Loucy (cell line): ENCODE measurements around the gene CMTR1.

ENCODE experiments used
- H2AFZ ChIP-seq: fragments of 200-600 bp; sonication (generic); 2 replicates; pipeline ENCODE4 v1.6.0; 2016; ENCODE audit warnings: antibody characterized with exemption, mild to moderate bottlenecking, low read length, moderate library complexity
- H3F3A ChIP-seq: fragments of 200-600 bp; 2 replicates; pipeline ENCODE4 v1.6.0; 2016; ENCODE audit warnings: antibody characterized with exemption, low read depth, mild to moderate bottlenecking
- H3K27me3 ChIP-seq: fragments of 200-600 bp; sonication (generic); 2 replicates; pipeline ENCODE4 v1.6.1; 2014; ENCODE audit warnings: low read length, mild to moderate bottlenecking; ENCODE audit not compliant: insufficient read depth, poor library complexity, severe bottlenecking
- H3K36me3 ChIP-seq: fragments of 200-600 bp; sonication (generic); 2 replicates; pipeline ENCODE4 v1.6.1; 2016; ENCODE audit warnings: low read length; ENCODE audit not compliant: insufficient read depth
- H3K4me1 ChIP-seq: fragments of 200-600 bp; sonication (generic); 2 replicates; pipeline ENCODE4 v1.5.1; 2014; ENCODE audit warnings: low read length, mild to moderate bottlenecking; ENCODE audit not compliant: insufficient read depth, poor library complexity, severe bottlenecking
- H3K4me2 ChIP-seq: fragments of 200-600 bp; sonication (generic); 2 replicates; pipeline ENCODE4 v1.6.0; 2014; ENCODE audit warnings: antibody characterized with exemption, low read length, low read depth, mild to moderate bottlenecking; ENCODE audit not compliant: poor library complexity, severe bottlenecking
- H3K4me3 ChIP-seq: fragments of 200-600 bp; sonication (generic); 2 replicates; pipeline ENCODE4 v1.5.1; 2014; ENCODE audit warnings: low read length, mild to moderate bottlenecking, mixed read lengths; ENCODE audit not compliant: poor library complexity, severe bottlenecking
- H3K79me2 ChIP-seq: fragments of 200-600 bp; sonication (generic); 2 replicates; pipeline ENCODE4 v1.6.1; 2014; ENCODE audit warnings: low read length; ENCODE audit not compliant: insufficient read depth
- H3K9ac ChIP-seq: fragments of 200-600 bp; sonication (generic); 2 replicates; pipeline ENCODE4 v1.6.0; 2014; ENCODE audit warnings: mild to moderate bottlenecking, low read depth, low read length, moderate library complexity; ENCODE audit not compliant: poor library complexity, severe bottlenecking
- H3K9me2 ChIP-seq: fragments of 200-600 bp; sonication (generic); replicated peaks from 2 replicates; pipeline ENCODE4 v1.6.1; 2016; ENCODE audit warnings: low read depth, low read length, mixed read lengths
- H3K9me3 ChIP-seq: fragments of 200-600 bp; sonication (generic); 2 replicates; pipeline ENCODE4 v1.6.1; 2014; ENCODE audit warnings: mild to moderate bottlenecking, antibody characterized with exemption, low read length, low read depth; ENCODE audit not compliant: insufficient read depth
- H4K20me1 ChIP-seq: fragments of 200-600 bp; sonication (generic); 2 replicates; pipeline ENCODE4 v1.6.0; 2014; ENCODE audit warnings: antibody characterized with exemption, low read length, mild to moderate bottlenecking; ENCODE audit not compliant: insufficient read depth, poor library complexity, severe bottlenecking
- EZH2phosphoT487 ChIP-seq: fragments of 200-600 bp; IDR thresholded peaks from 2 replicates; pipeline ENCODE4 v1.6.1; 2018; ENCODE audit warnings: antibody characterized with exemption, mild to moderate bottlenecking, moderate library complexity, borderline replicate concordance
- TF ChIP-seq, protein P1 (sequence below): fragments of 200-600 bp; sonication (generic); conservative IDR thresholded peaks from 2 replicates; pipeline ENCODE4 v1.5.1; 2014; ENCODE audit warnings: mild to moderate bottlenecking, antibody characterized with exemption, low read length

CMTR1 gene

DNA sequence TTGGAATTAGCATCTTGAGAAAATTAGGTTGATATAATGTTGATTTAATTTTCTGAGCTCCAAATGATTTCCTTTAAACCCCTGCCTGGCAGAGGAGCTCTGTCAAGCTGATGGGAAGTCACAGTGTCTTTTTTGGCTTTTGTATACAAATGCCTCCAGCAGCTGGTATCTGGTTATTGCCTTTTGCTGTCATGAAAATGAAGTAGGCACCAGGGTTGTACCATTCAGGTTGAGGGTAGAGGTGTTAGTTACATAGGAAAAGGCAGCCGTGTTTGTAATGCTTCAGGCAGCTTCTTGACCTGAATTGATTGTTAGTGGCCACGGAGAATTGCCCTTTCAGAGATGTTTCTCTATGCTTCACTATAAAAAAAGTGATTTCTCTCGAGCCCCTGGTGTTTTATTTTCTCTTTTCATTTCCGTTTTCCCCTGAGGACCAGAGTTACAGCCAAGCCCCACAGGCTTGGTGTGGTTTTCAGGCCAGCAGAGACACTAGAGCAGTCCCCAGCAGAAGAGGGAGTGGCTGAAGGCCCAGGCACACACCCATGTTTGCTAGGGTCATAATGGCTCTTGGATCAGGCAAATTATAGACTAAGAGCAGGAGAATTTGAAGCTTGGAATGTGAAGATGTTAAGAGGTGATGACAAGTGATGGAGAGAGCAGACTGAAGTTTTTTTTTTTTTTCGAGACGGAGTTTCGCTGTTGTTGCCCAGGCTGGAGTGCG, 21.6 kb downstream of the CMTR1 start:
- peaks cover 86% of the 10 kb centered on the region for H3K36me3 ChIP-seq
- H3K4me2 ChIP-seq, result no peak overlapping the region
- H3K9me2 ChIP-seq, result no peaks in the 10 kb centered on the region
- H3K27me3 ChIP-seq, result no peaks in the 10 kb centered on the region
- H3K4me3 ChIP-seq, result no peak overlapping the region
- no peaks in the 10 kb centered on the region for H3K4me1 ChIP-seq
- no peak overlapping the region for H3K9ac ChIP-seq
- no peaks in the 10 kb centered on the region for H3F3A ChIP-seq
- no peak overlapping the region for H2AFZ ChIP-seq
- TF ChIP-seq, protein P1, sequence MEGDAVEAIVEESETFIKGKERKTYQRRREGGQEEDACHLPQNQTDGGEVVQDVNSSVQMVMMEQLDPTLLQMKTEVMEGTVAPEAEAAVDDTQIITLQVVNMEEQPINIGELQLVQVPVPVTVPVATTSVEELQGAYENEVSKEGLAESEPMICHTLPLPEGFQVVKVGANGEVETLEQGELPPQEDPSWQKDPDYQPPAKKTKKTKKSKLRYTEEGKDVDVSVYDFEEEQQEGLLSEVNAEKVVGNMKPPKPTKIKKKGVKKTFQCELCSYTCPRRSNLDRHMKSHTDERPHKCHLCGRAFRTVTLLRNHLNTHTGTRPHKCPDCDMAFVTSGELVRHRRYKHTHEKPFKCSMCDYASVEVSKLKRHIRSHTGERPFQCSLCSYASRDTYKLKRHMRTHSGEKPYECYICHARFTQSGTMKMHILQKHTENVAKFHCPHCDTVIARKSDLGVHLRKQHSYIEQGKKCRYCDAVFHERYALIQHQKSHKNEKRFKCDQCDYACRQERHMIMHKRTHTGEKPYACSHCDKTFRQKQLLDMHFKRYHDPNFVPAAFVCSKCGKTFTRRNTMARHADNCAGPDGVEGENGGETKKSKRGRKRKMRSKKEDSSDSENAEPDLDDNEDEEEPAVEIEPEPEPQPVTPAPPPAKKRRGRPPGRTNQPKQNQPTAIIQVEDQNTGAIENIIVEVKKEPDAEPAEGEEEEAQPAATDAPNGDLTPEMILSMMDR, result no peak
- no peak for TF ChIP-seq EZH2phosphoT487
- H3K79me2 ChIP-seq, result no peaks in the 10 kb centered on the region
- no peaks in the 10 kb centered on the region for H4K20me1 ChIP-seq
- no peaks in the 10 kb centered on the region for H3K9me3 ChIP-seq

DNA sequence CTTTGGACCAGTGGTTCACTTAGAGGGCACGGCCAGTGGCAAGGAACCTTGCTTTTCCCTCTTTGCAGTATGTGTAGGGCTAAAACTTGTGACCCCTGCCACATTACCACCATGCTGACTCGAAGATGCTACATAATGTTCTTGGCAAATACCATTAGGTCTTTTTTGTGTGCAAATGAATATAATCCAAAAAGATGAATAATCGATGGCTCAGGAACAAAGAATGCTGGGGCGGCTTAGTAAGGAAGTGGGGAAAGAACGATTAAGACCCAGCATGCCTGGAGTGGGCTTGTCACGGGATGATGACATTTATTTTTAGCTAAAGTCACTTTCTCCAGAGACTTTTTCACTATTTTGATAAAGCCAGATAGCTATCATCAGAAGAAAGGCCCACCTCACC, 23.1 kb downstream of the CMTR1 start:
- H4K20me1 ChIP-seq, result no peaks in the 10 kb centered on the region
- H3K4me2 ChIP-seq, result no peak overlapping the region
- no peak overlapping the region for H2AFZ ChIP-seq

DNA sequence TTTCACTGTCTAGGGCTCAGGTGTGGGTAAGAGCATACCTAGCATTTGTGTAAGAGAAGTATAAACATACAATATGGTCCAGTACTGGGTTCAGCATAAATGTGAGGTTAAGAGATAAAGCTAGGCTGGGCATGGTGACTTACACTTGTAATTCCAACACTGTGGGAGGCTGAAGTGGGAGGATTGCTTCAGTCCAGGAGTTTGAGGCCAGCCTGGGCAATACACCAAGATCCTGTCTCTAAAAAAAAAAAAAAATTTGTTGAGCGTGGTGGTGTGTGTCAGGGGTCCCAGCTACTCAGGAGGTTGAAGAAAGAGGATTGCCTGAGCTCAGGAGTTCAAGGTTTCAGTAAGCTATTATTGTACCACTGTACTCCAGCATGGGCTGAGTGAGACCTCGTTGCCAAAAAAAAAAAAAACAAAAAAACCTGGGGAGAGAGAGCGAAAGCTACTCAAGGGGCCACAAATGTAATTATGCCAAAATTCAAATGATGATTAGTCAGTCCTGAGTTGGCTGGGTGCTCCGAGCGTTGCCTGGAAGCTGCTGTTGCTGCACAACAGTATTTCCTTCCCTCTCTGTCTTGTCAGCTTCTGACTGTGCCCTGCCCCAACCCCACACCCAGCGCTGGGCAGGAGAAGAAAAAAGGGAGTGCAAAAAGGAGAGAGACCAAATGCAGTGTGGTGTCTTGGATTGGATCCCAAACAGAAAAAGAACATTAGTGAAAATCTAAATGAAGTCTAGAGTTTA, 24.0 kb downstream of the CMTR1 start:
- H3F3A ChIP-seq, result no peaks in the 10 kb centered on the region
- TF ChIP-seq, protein P1, result no peak
- no peak for TF ChIP-seq EZH2phosphoT487
- H3K36me3 ChIP-seq, result peaks cover 88% of the 10 kb centered on the region; the same call in 1 of the 2 replicates
- no peak overlapping the region for H3K4me3 ChIP-seq
- H2AFZ ChIP-seq, result no peak overlapping the region
- H3K27me3 ChIP-seq, result no peaks in the 10 kb centered on the region
- no peak overlapping the region for H3K9ac ChIP-seq
- H3K4me2 ChIP-seq, result no peak overlapping the region
- no peaks in the 10 kb centered on the region for H3K9me3 ChIP-seq
- no peaks in the 10 kb centered on the region for H3K9me2 ChIP-seq
- no peaks in the 10 kb centered on the region for H3K79me2 ChIP-seq
- H3K4me1 ChIP-seq, result no peaks in the 10 kb centered on the region
- H4K20me1 ChIP-seq, result no peaks in the 10 kb centered on the region

More for the DNA sequence above, 23.1 kb downstream of the CMTR1 start:
- H3K4me1 ChIP-seq, result no peaks in the 10 kb centered on the region
- no peaks in the 10 kb centered on the region for H3K27me3 ChIP-seq
- H3K79me2 ChIP-seq, result no peaks in the 10 kb centered on the region
- H3K9me3 ChIP-seq, result no peaks in the 10 kb centered on the region
- no peaks in the 10 kb centered on the region for H3F3A ChIP-seq
- H3K9me2 ChIP-seq, result no peaks in the 10 kb centered on the region
- H3K4me3 ChIP-seq, result no peak overlapping the region
- TF ChIP-seq, protein P1, result no peak
- TF ChIP-seq EZH2phosphoT487, result no peak
- no peak overlapping the region for H3K9ac ChIP-seq
- peaks cover 88% of the 10 kb centered on the region for H3K36me3 ChIP-seq
